SJSA1 (cell line): Measurements from ENCODE around the gene NOS3. TPM values are rescaled to one million over a fixed set of nuclear protein-coding genes. Genes with fewer than 3 reads are reported as not detected.

Source experiments
- DNase-seq, 2 experiments: peaks; one replicate each; pipeline ENCODE4 v3.0.0-alpha.2; 2015 to 2020; ENCODE audit warnings: low spot score in 2 of 2, low read depth in 1 of 2
- H3K27ac ChIP-seq: fragments of 250-450 bp; sonication (Bioruptor Pico); 2 replicates; pipeline ENCODE4 v1.5.1; 2020; ENCODE audit warnings: mild to moderate bottlenecking, moderate library complexity
- H3K27me3 ChIP-seq: fragments of 250-450 bp; sonication (Bioruptor Pico); replicated peaks from 2 replicates; pipeline ENCODE4 v1.5.1; 2020; ENCODE audit warnings: mild to moderate bottlenecking, moderate library complexity
- H3K36me3 ChIP-seq: fragments of 250-450 bp; sonication (Bioruptor Pico); 2 replicates; pipeline ENCODE4 v1.5.1; 2020; ENCODE audit warnings: mild to moderate bottlenecking
- H3K4me1 ChIP-seq: fragments of 250-450 bp; sonication (Bioruptor Pico); replicated peaks from 2 replicates; pipeline ENCODE4 v1.6.1; 2021; ENCODE audit warnings: mild to moderate bottlenecking
- H3K4me3 ChIP-seq: fragments of 250-450 bp; sonication (Bioruptor Pico); 2 replicates; pipeline ENCODE4 v1.5.1; 2020; ENCODE audit warnings: mild to moderate bottlenecking
- H3K9me3 ChIP-seq: fragments of 250-450 bp; sonication (Bioruptor Pico); replicated peaks from 2 replicates; pipeline ENCODE4 v1.5.1; 2020; ENCODE audit warnings: mild to moderate bottlenecking
- total RNA-seq: library from RNA; depleted of rRNA; stranded (reverse); fragments of >200 nt; shearing (Covaris generic); gene quantifications from 2 replicates; pipeline ENCODE4 v1.2.3, GENCODE V29; 2014

The NOS3 gene
- total RNA-seq, 1 experiment from 2014 or later: not detected

DNA sequence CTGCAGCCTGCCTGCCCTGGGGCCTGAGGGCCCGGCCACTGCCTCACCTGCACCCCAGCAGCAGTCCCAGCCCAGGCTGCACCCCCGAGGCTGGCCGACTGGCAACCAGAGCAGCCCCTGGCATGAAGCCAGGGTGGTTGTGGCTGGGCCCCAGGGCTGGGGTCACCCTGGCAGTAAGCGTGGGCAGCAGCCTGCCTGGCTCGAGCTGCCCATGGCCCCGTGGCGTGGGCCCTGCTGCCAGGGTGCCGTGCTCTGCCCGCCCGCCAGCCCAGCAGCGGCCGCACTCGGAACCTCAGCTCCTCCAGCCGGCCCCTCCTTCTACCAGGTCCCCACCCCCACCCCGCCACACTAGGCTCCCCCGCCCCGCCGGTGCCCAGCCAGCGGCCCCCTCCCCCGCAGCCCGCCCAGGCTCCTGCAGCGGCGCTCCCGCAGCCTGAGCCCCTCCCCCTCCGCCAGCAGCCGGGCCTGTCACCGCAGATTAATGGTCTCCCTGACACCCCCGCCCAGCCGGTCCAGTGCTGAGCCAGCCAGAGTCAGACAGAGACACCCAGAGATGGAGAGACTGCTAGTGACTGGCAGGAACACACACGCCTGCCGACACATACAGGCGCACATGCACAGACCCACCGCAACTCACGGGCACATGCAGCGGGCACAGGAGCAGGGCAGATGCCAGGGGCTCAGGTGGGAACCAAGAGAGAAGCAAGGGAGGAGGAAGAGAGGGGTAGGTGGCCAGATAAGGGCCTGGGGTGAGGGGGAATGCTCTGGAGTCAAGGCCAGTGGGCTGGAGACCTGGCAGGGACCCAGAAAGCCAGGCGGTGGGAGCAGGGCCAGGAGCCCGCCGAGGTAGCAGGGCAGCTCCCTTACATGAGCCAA is 35.1 kb upstream of the NOS3 start:
- Histone ChIP-seq H3K27me3 (peaks cover 27% of the 10 kb centered on the region), H3K27ac (no peak overlapping the region), H3K36me3 (no peaks in the 10 kb centered on the region), H3K4me3 (no peak overlapping the region), H3K4me1 (no peaks in the 10 kb centered on the region), H3K9me3 (no peaks in the 10 kb centered on the region)
- no peak for DNase-seq

- Histone ChIP-seq H3K36me3 (no peaks in the 10 kb centered on the region), H3K9me3 (no peaks in the 10 kb centered on the region), H3K4me1 (no peaks in the 10 kb centered on the region), H3K4me3 (no peak overlapping the region), H3K27me3 (peaks cover 27% of the 10 kb centered on the region), H3K27ac (no peak overlapping the region)
- DNase-seq: no peak
Observed at GRCh38 chr7:150956395-150957132, 34.3 kb upstream of the NOS3 start.

- no peak overlapping the region for H3K27ac ChIP-seq
- H3K36me3 ChIP-seq: no peaks in the 10 kb centered on the region
- no peaks in the 10 kb centered on the region for H3K9me3 ChIP-seq
- DNase-seq: no peak
- no peak overlapping the region for H3K4me3 ChIP-seq
- H3K4me1 ChIP-seq: no peaks in the 10 kb centered on the region
- peaks cover 27% of the 10 kb centered on the region for H3K27me3 ChIP-seq
Observed at GRCh38 chr7:150957133-150958020, 33.4 kb upstream of the NOS3 start.

GRCh38 chr7:150958062-150958552 is 32.7 kb upstream of the NOS3 start:
- Histone ChIP-seq H3K27me3 (peaks cover 27% of the 10 kb centered on the region), H3K27ac (no peak overlapping the region), H3K4me3 (no peak overlapping the region), H3K36me3 (no peaks in the 10 kb centered on the region), H3K9me3 (no peaks in the 10 kb centered on the region), H3K4me1 (no peaks in the 10 kb centered on the region)
- DNase-seq: no peak

- no peak overlapping the region for H3K4me3 ChIP-seq
- H3K27me3 ChIP-seq: peaks cover 27% of the 10 kb centered on the region
- no peaks in the 10 kb centered on the region for H3K36me3 ChIP-seq
- DNase-seq: no peak
- no peaks in the 10 kb centered on the region for H3K9me3 ChIP-seq
- no peak overlapping the region for H3K27ac ChIP-seq
- H3K4me1 ChIP-seq: no peaks in the 10 kb centered on the region
Observed at GRCh38 chr7:150958597-150958996, 32.2 kb upstream of the NOS3 start.

- H3K27ac ChIP-seq: no peak overlapping the region
- no peak for DNase-seq
- H3K4me3 ChIP-seq: no peak overlapping the region
- no peaks in the 10 kb centered on the region for H3K4me1 ChIP-seq
- H3K9me3 ChIP-seq: no peaks in the 10 kb centered on the region
- no peaks in the 10 kb centered on the region for H3K36me3 ChIP-seq
- H3K27me3 ChIP-seq: peaks cover 27% of the 10 kb centered on the region
Observed at GRCh38 chr7:150959081-150959480, 31.7 kb upstream of the NOS3 start.

- Histone ChIP-seq H3K27me3 (peaks cover 27% of the 10 kb centered on the region), H3K27ac (no peak overlapping the region), H3K4me3 (no peak overlapping the region), H3K36me3 (no peaks in the 10 kb centered on the region), H3K9me3 (no peaks in the 10 kb centered on the region), H3K4me1 (no peaks in the 10 kb centered on the region)
- DNase-seq: no peak
Observed at GRCh38 chr7:150959739-150960734, 30.8 kb upstream of the NOS3 start.

DNA sequence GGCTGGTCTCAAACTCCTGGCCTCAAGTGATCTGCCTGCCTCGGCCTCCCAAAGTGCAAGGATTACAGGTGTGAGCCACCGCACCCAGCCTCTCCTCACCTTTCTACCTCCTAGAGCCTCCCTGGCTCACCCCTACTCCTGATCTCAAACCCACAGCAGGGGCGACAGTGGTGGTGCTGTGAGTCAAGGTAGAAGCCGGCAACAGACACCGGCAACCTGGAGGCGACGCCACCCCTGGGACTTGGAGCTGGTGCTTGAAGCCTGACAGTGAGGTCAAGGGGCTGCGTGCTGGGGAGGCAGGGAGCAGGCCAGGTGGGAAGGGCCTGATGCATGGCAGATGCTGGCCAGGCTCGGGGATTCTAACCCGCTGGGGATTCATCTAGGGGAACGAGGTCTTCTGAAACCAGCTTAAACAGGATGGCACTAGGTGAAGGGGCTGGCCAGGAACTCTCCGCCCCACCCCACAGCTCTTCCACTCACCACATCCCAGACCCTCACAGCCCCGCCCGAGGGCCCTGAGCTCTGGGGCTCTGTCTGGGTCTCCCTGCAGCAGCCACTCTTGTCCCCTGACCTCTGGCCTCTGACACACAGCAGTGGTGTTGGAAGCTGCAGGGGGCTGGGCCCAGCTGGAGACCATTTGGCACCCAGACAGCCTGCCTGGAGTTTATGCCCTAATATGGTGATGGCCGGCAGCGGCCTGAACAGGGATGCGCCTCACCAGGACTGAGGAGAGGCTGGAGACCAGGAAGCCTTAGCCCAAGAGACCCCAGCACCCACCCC is 29.1 kb upstream of the NOS3 start:
- no peaks in the 10 kb centered on the region for H3K9me3 ChIP-seq
- H3K4me1 ChIP-seq: no peaks in the 10 kb centered on the region
- H3K36me3 ChIP-seq: no peaks in the 10 kb centered on the region
- peaks cover 29% of the 10 kb centered on the region for H3K27me3 ChIP-seq
- no peak overlapping the region for H3K27ac ChIP-seq
- H3K4me3 ChIP-seq: no peak overlapping the region
- no peak for DNase-seq

DNA sequence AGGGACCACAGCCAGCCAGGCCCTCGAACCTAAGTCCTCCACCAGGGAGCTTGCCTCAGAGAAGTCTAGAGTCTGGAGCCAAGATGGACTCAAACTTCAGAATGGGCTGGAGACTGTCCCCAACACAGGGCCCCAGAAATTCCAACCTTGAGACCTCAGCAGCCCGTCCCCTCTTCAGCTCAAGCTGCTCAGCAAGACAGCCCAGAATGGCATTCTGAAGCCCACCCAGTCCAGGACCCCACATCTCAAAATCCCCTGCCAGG is 28.6 kb upstream of the NOS3 start:
- no peak for DNase-seq
- Histone ChIP-seq H3K9me3 (no peaks in the 10 kb centered on the region), H3K36me3 (no peaks in the 10 kb centered on the region), H3K27me3 (peaks cover 29% of the 10 kb centered on the region), H3K4me1 (no peaks in the 10 kb centered on the region), H3K27ac (no peak overlapping the region), H3K4me3 (no peak overlapping the region)

GRCh38 chr7:150962553-150963399 is 28.0 kb upstream of the NOS3 start:
- Histone ChIP-seq H3K36me3 (no peaks in the 10 kb centered on the region), H3K4me3 (no peak overlapping the region), H3K27me3 (peaks cover 28% of the 10 kb centered on the region), H3K4me1 (no peaks in the 10 kb centered on the region), H3K9me3 (no peaks in the 10 kb centered on the region), H3K27ac (no peak overlapping the region)
- no peak for DNase-seq

DNA sequence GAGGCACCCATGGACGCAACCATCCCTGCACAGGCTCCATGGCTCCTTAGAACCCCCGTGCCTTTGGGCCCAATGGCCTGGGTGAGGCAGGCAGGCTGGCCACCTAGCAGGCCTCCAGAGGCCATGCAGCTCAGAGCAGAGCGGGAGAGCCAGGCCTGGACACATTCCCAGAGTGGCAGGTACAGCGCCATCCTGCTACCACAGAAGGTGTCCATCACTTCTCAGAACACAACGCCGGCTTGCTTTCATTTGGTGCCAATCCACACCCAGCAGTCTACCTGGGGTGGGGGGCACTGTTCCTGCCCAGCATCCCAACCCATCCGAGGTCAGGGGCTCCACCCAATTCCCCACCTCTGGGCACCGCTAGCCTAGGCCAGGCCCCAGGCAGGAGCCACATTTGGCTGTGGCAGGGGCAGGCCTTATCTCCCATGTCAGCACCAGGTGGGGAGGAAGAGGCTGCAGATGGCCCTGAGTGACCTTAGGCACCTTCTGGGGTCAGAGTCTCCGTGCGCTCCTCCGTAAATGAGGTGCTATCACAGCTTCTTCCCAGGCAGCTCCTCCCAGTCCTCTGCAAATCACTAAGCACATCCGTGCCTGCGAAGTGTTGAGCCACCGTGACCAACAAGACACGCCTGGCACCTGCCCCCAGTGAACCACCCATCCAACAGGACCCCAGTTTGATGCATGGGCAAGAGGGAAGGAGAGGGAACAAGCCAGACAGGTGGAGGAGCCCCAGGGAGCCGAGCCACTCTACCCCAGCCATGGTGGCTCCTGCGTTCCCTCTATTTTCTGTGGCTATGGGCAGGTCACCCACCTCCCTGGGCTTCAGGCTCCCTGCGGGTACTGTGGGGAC is 26.9 kb upstream of the NOS3 start:
- H3K36me3 ChIP-seq: no peaks in the 10 kb centered on the region
- no peak overlapping the region for H3K27ac ChIP-seq

More for the DNA sequence above, 26.9 kb upstream of the NOS3 start:
- Histone ChIP-seq H3K9me3 (no peaks in the 10 kb centered on the region), H3K27me3 (peaks cover 28% of the 10 kb centered on the region), H3K4me1 (no peaks in the 10 kb centered on the region), H3K4me3 (no peak overlapping the region)
- DNase-seq: no peak
